Measurements from ENCODE around the gene SELPLG.

GRCh38 chr12:108612788-108613282 is 20.9 kb downstream of the SELPLG start:
- TF ChIP-seq POLR2A (IDR thresholded peaks at IDR 0.05; ENCODE audit: low read depth, low read length) (no peak), POLR2AphosphoS5 (IDR thresholded peaks at IDR 0.05; ENCODE audit: low read depth, low read length) (no peak), SPI1 (IDR thresholded peaks at IDR 0.05; ENCODE audit: low read depth, low read length) (no peak)

Data from GM12891 (cell line).